PC-3 (cell line): ENCODE measurements around the gene GSDMA.

Experiments
- EZH2 ChIP-seq: fragments of 300-600 bp; sonication (generic); IDR thresholded peaks from one replicate; pipeline ENCODE4 v1.6.1; 2017; ENCODE audit warnings: antibody characterized with exemption, mild to moderate bottlenecking, low read length; ENCODE audit not compliant: unreplicated experiment
- TF ChIP-seq, protein P1 (sequence below): fragments of 300-600 bp; sonication (generic); conservative IDR thresholded peaks from 2 replicates; pipeline ENCODE4 v1.5.1; 2017; ENCODE audit warnings: antibody characterized with exemption, low read depth, mild to moderate bottlenecking, low read length

DNA sequence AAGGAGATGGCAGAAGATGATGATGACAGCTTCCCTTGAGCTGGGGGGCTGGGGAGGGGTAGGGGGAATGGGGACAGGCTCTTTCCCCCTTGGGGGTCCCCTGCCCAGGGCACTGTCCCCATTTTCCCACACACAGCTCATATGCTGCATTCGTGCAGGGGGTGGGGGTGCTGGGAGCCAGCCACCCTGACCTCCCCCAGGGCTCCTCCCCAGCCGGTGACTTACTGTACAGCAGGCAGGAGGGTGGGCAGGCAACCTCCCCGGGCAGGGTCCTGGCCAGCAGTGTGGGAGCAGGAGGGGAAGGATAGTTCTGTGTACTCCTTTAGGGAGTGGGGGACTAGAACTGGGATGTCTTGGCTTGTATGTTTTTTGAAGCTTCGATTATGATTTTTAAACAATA is 34.7 kb downstream of the GSDMA start:
- no peak for TF ChIP-seq EZH2
- TF ChIP-seq, protein P1, sequence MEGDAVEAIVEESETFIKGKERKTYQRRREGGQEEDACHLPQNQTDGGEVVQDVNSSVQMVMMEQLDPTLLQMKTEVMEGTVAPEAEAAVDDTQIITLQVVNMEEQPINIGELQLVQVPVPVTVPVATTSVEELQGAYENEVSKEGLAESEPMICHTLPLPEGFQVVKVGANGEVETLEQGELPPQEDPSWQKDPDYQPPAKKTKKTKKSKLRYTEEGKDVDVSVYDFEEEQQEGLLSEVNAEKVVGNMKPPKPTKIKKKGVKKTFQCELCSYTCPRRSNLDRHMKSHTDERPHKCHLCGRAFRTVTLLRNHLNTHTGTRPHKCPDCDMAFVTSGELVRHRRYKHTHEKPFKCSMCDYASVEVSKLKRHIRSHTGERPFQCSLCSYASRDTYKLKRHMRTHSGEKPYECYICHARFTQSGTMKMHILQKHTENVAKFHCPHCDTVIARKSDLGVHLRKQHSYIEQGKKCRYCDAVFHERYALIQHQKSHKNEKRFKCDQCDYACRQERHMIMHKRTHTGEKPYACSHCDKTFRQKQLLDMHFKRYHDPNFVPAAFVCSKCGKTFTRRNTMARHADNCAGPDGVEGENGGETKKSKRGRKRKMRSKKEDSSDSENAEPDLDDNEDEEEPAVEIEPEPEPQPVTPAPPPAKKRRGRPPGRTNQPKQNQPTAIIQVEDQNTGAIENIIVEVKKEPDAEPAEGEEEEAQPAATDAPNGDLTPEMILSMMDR: no peak
